HG02870 (cell line): ENCODE results near the gene ERF.

Source experiments
- ATAC-seq: cut with Tn5 transposase; IDR thresholded peaks from one replicate; pipeline ENCODE4 v1.9.1; 2021; ENCODE audit warnings: mild to moderate bottlenecking, moderate library complexity; ENCODE audit not compliant: unreplicated experiment

Gene ERF

DNA sequence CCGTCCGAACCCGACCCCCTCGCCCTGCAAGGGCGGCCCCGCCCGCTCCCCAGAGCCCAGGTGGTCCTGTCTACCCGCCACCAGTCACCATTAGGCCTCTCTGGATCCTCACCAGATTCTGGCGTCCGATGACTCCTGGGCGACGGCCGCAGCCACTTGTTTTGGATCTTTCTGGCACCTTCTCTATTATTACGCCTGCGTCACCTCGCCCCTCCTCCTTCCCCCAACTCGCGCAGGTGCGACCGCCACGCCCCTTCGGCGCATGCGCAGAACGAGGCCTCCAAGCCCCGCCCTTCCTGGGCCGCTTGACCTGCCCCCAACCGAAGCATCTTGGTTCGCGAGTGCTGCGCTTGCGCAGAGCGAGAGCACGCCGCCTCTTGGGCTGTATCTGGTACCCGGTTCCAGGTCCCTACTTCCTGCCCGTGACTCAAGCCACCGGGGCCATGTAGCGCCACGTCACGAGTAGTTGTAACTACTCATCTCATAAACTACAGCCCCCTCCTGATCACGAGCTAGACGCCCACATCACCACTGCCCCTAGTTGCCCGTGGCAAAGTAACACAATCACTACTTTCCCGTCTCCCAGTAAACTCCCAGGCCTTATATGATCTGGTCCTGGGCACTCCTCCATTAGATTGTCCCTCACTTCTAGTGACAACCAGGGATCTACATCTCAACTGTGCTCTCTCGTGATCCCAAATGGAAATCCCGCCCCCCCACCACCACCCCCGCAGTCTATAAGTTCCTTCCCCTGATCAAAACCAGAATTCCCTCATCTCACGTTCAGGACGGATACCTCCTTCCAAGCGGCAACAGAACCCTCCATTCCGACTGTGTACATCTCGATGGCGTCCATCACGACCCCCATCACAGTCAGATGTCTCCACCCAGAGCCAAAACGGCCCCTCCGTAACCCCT lies 37.1 kb downstream of the ERF start, which contains the start of gene DEDD2:
Gene DEDD2, minus strand, starts transcription at position 158 of the 918 bp plus-strand sequence. CDS start 670 bp downstream, outside the sequence.
- peak; percentile 73 for ATAC-seq

DNA sequence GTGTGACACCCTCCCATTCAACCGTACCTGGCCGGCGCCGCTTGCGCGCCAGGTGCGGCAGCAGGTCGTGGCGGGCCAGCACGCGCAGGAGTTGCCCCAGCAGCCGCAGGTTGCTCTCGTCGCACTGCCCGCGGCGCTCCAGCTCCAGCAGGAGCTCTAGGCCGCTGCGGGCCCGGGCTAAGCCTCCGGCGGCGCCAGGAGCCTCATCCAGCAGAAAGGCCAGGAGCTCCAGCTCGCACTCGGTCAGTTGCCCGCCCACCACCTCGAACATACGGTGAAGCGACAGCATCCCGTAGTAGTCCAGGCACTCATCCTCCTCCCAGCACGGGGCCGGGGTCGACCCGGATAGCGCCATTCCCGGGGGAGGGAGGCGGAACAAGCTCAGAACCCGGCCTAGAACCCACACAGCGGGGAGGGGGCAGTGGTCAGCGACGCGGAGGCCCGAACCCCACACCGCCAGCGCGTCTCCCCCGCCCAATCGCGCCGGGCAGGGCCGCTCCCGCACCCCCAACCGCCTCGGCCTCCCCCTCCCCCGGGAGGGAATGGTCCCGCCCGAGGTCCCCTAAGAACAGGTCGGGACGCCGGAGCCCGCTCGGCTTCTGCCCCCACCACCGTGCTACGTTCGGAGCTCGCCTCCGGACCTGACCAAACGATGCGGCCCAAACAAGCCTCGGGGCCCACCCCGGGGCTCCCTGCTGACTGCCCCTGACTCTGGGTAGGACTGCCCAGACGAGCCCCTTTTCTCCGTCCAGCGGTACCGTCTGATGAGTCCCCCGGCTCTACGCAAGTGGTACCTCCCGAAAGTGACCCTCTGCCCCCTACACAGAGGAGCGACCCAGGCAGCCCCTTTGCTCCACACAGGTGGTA lies 38.0 kb downstream of the ERF start:
- ATAC-seq = no peak

DNA sequence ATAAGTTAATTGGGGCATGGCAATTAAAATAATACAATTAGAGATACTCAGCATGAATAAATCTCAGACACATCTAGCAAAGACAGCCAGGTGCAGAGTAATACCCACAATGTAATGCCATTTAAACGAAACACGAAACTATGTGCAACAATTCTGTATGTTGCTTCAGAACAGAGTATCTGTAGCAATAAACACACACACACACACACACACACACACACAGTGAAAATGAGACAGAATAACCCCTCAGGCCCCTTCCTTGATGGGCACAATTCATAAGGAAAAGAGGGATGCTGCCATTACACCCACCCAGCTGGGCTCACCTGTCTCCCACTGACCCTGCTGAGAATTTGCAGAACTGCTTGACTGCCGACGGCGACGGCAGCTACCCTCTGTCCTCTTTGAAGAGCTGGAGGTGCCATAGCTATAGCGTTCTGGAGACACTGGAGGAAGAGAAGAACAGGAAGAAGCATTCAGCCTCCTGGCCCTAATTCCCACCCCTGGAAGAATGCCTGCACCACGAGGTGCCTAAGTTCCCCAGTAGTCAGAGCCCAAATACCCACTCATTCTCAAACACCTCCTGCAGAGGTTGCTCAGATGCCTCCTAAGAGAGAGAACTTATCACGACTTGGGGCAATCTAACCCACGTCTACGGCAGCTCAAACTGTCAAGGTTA lies 40.0 kb downstream of the ERF start:
- no peak for ATAC-seq

DNA sequence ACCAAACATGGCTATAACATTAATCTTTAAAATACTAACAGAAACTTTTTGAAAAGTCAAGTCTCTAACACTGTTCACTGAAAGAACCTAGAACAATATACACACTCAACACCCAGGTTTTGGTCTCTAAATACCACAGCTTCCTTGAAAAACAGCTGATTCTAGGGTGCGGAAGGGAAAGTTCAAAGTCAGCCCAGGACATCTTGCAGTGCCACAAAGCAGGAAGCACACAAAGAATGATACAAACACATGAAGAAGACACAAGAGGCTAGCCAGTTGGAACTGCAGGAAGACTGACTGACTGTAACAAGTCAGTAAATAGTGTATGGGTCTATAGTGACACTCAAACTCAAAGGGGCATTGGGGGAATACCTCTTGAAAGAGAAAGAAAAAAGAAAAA lies 42.0 kb downstream of the ERF start:
- ATAC-seq = no peak

DNA sequence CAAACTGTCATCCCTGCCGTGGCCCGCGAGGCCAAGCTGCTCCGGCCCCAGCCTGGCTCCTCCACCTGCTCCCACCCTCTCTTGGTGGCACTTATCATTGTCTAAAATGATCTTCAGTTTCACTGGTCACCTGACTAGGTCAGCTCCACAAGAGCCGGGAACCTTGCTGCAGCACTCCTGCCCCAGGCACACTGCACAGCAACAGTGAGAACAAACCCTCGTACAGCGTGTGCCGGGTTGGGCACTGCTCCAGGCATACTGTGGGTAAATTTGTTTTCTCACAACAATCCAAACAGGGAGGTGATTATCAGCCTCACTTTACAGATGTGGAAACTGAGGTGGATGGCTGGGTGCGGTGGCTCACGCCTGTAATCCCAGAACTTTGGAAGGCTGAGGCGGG lies 46.3 kb downstream of the ERF start:
- no peak for ATAC-seq

DNA sequence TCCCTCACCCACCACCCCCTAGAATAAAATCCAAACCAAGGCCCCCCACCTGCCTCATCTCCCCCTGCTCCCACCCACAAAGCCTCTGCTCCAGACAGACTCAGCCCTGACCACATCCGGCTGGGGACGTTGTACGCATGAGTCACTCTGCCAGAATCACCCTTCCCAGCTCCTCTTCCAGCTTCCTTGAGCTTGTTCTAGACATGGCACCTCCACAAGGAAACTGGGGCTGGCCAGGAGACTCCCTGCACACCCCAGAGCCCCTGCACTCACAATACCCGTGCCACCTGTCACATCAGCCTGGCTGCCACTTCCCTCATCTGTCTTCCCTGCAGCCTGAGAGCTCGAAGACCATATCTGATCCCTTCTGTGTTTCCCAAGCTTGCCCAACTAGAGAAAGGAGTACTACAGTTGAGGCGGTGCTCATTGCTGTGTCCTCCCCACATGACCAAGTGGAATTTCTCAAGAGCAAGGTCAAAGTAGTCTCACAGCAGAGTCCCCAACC lies 47.1 kb downstream of the ERF start:
- ATAC-seq = no peak

DNA sequence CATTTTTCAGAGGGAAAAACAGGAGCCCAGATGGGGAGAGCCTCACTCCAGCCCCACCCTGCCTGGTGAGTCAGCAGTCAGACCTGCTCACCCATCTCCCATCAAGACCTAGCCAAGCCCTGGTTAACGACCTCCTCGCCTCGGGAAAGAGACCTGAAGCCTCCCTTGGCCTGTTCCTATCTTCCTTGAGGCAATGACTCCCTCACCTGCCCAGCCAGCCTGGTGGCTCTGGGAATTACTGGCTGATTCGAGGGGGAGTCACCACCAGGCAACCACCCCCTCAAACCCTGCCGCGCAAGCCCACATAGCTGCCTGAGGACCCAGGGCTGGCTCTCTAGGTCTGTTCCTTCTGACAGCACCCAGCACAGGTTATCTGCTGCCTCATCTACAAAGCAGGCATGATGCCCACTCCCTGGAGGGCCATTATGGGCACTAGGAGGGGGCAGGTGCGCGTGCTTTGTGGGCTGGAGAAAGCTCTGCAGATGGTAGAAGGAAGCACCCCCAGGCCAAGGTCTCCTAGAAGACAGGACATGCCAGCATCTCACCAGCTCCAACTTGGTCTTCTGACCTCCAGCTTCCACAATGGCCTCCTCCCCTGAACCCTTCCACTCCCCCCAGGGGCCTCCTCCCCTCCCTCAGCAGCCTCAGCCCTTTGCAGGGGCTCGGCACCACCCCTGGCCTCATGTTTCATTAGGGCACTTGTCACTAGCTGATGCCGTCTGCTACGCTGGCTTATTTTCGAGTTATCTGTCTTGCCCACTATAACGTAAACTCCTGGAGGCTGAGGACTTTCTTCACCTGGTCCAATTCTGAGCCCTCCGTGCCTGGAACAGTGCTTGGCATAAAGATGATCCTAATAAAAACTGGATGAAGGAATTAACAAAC lies 47.8 kb downstream of the ERF start:
- ATAC-seq = no peak

DNA sequence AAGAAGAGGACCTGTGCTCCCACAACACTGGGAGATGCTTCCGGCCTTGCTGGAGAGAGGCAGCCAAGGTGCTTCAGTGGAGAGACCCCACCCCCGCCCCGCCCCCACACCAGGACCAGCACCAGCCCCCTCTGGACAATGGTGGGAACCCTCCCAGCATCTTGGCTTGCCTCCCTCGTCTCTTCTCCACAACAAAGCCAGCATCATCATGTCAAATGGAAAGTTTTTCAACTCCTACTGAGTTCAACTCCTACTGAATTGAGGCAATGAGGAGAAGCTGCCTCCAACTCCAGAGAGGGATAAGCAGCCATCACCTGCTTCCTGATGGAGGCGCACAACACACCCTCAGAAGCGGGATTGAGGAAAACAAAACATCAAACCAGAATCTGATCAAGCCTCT lies 50.3 kb downstream of the ERF start:
- no peak for ATAC-seq

DNA sequence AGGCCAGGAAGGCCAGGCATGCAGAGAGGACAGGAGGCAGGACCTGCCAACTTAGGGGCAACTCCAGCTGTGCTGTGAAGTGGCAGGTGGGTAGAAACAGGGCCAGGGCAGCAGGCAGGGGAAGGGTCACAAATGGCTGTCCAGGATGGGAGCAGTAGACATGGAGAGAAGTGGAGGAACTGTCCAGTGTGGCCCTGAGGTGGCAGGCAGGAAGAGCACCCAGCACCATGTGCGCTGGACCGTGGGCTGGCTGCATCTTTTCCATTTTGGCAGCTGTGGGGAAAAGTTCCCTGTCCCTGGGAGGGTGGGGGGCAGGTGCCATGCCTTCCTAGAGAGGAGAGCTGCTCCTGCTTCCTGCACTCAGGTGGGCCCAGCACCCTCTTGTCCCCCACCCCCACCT lies 51.2 kb downstream of the ERF start:
- ATAC-seq = no peak

DNA sequence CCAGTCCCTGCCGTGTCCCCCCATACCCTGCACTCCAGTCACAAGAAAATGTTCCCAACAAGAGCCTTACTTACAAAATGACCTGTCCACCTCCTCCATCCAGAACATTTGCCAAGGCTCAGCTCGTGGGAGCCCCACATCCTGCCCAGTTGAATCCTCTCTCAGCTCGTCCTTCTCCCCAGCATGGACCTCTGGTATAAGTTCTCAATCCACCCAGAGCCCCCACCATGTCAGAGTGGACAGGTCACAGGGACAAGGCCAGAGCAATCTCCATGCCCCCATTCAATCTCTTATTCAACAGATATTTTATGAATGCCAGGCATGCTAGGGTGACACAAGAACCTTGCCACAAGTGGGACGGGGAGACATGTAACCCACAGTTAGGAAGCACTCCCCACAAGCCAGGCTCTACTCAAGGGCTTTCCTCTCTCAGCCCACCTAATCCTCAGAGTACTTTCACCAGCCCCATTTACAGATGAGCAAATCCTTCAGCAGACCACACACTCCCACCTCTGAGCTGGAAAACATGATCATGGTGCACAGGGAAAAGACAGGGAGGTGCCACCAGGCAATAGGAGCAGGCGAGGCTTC lies 52.5 kb downstream of the ERF start:
- ATAC-seq = no peak

DNA sequence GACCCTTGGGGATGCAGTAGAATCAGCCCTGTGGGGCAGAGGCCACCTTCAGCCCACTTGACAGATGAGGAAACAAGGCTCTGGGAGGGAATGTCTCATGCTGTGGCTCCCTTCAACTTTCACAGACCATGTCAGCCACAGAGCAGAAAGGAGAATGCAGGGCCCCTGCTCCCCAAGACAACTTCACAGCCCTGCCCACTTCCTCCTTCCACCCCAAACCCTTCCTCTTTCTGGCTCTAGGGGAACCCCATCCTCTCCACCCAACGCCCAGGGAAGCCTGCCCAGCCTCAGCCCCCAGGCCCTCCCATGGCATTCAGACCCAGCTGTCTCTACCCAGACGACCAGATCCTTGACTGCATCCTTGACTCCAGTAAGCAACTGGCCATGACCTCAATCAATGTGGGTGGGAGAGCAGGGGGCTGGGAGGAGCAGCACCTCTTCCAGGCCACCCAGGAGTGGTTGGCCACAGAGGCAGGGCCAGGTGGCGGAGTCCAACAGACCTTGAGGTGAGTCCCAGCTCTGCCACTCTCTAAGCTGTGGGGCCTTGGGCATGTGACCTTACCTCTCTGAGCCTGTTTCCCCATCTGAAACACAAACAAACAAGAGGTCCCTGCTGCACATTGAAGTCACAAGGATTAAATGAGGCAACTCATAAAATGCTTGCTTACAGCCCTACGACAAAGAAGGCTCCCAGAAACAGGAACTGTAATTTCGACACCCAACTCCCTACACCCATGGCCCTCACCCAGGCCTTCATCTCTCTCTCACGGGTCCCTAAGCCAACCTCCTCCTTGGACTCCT lies 53.2 kb downstream of the ERF start:
- no peak for ATAC-seq

DNA sequence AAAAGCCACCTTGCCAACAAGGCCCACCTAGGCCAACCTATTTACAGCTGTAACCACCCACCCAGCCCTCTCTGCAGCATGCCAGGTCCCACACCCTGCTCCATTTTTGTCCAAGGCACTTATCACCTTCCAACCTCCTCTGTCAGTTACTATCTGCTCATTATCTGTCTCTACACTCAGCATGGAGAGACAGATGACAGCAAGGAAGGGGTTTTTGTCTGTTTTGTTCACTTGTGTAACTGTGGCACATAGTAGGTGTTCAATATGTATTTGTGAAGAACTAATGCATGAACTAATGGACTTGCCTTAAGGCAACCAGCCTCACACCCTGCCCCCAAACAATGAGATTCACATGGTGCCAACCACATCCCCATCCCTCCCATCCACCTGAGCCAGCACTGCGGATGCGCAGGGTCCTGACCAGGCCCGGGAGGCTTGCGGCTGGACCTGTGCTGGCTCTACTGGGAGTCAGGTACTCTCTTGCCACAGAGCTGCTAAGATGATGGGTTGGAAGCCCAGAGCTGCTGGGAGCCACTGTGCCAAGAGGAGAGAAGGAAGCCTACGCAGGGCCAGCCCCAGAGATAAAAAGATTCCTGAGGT lies 54.7 kb downstream of the ERF start:
- no peak for ATAC-seq

DNA sequence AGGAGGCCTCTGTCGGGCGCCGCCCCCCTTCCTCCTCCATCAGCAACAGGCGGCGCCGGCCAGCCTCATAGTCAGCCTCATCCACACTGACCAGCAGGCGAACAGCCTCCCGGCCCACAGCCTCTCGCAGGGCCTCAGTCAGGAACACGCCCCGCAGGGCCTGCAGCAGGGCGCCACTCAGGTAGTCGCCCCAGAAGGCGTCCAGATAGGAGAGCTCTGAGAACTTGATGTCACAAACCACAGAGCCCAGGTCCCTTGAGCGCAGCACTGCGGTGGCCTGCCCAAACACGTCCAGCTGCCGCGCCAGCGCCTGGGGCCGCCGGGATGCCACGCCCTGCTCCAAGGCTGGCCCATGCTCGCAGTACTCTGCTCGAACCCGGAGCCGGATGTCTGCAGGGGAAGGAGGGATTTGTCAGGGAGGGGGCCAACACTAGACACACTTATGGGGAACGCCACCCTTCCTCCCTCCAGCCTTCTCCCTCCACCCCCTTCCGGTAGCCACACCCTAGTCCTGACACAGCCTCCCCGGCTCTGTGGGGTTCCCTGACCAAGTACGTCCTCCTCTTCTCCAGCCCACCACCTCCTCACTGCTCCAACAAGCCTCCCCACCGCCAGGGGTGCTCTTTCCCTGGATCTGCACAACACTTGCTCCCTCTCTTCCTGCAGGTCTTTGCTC lies 55.4 kb downstream of the ERF start:
- ATAC-seq = no peak

DNA sequence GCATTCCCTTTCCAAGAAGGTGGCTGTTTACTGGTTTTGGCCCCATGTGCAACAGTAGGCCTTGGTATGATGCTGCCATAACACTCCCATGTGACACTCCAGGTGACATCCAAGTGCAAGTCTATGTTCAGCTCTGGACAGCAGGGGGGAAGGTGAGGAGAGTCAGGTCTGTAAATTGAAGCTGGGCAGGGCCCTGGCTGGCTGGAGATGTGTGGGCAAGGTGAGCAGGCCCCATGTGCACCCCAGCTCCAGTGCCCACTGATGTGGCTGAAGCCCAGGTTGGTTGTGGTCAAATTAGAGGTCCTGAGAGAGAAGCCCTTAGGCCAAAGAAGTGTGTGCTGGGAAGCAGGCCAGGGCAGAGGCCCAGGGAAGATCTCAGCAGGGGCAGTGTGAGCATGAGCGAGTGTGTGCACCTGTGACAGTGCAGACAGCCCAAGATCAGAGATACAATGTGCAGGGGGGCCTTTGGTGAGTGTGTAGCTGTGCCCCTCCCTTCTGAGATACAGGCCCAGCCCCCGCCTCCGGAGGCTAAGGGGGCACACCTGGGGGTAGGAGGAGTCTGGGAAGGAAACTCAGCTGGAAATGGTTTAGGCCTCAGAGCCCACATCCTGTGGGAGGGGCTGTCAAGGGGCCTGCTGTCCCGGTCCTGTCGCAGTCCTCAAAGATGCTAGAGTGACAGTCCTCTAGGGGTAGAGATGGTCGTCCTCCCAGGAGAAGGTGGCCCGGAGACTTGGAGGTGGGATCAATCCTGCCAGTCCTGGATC lies 56.1 kb downstream of the ERF start:
- ATAC-seq = no peak
